Stimulated activated naive CD8-positive, alpha-beta T cell treated with anti-CD3 and anti-CD28 coated beads, Interleukin-15, amount 100 ng/mL, for 72 hours (primary cell): ENCODE measurements around the gene PPM1H.
A peak's percentile ranks its signal among the peaks of the same experiment; 100 is the strongest.

ENCODE experiments used
- ATAC-seq: fragments of 150-1000 bp; cut with Tn5 transposase; 2 replicates; pipeline ENCODE4 v1.10.0; 2021; ENCODE audit warnings: mild to moderate bottlenecking, moderate library complexity
- DNase-seq, 2 donors: peaks; one replicate each; pipeline ENCODE4 v3.0.0; 2021 to 2022
- H3K27ac Mint-ChIP-seq, 2 donors: one replicate each; pipeline ENCODE4 v1.8.0; 2022; ENCODE audit warnings: mild to moderate bottlenecking in 2 of 2, mixed read lengths in 2 of 2, moderate library complexity in 2 of 2
- H3K27me3 Mint-ChIP-seq: one replicate; pipeline ENCODE4 v1.8.0; 2022; ENCODE audit warnings: mixed read lengths
- H3K4me1 Mint-ChIP-seq: one replicate; pipeline ENCODE4 v1.8.0; 2022; ENCODE audit warnings: mild to moderate bottlenecking, mixed read lengths
- H3K4me3 Mint-ChIP-seq, 2 donors: one replicate each; pipeline ENCODE4 v1.8.0; 2022; ENCODE audit warnings: mild to moderate bottlenecking in 2 of 2, mixed read lengths in 2 of 2, moderate library complexity in 1 of 2
- H3K9me3 Mint-ChIP-seq, 2 donors: one replicate each; pipeline ENCODE4 v1.8.0; 2022; ENCODE audit warnings: mixed read lengths in 2 of 2

PPM1H gene

DNA sequence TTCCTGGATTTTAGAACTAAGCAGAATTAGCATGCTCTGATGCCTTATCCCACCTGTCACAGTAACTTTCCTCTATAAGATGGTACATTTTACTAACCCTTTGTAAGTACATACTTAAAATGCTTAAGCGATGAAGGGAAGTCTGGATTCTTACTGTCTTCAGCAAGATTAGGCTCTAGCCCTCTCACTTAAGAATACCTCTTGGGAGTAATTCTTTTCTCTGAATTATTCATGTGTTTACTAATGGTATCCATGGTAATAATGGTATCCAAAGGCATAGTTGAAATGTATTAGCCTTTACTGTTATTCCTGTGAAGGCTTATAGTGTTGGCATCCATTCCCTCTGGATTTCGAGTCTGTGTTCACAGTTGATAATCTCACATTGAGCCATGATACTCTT, 291.5 kb downstream of the PPM1H start:
- ATAC-seq (no peak), DNase-seq (no peak)
- H3K27me3 Mint-ChIP-seq, result peaks cover 12% of the 10 kb centered on the region
- H3K4me1 Mint-ChIP-seq, result peaks cover 26% of the 10 kb centered on the region
- H3K4me3 Mint-ChIP-seq, result no peak overlapping the region
- H3K9me3 Mint-ChIP-seq, result no peaks in the 10 kb centered on the region
- H3K27ac Mint-ChIP-seq, result no peak overlapping the region

DNA sequence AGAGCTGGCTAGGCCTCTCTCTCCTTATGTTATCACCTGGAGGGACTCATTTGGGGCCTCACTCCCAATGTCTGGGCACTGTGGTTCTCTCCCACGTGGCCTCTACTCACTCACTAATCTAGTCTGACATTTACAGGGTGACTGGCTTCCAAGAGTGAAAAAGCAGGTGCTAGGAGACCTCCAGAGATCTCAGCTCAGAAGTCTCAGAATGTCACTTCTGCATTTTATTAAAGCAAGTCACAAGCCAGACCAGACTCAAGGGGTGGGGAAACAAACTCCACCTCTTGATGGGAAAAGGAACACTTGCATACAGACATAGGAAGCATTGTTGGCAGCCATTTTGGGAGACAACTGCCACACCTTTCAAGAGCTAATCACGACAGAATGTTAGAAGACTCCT, 292.5 kb downstream of the PPM1H start:
- DNase-seq (no peak), ATAC-seq (no peak)
- peaks cover 12% of the 10 kb centered on the region for H3K27me3 Mint-ChIP-seq
- peak overlapping the region in 1 of 2 donors; percentile 46 for H3K27ac Mint-ChIP-seq
- no peaks in the 10 kb centered on the region for H3K9me3 Mint-ChIP-seq
- H3K4me1 Mint-ChIP-seq, result peaks cover 26% of the 10 kb centered on the region
- no peak overlapping the region for H3K4me3 Mint-ChIP-seq

DNA sequence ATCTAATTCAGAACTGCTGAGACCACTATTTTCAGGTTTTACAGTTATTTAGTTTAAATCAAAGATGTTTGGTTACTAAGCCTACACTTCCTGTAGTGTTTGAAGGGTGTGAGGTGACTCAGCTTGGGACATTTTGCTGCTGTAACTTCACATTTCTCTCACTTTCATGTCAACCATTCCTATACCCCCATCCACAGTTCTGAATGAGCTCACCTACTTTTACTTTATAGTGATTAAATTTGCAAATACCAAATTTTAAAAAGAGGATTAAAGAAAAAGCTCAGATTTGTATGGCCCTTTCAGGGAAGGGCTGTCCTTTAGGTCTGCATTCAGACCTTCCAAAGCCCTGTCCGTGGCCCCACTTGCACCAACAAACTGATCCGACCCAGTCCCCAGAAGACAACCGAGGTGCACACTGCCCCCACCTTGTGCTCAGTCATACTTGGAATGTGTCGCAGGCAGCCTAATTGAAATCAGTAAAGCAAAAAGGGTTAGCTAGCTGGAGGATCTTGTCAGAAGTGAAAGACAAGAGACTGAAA, 294.0 kb downstream of the PPM1H start:
- H3K27ac Mint-ChIP-seq, result peak overlapping the region; percentile 74 to 94
- peaks cover 26% of the 10 kb centered on the region for H3K4me1 Mint-ChIP-seq
- DNase-seq, result peak; percentile 32 to 60
- peak overlapping the region; percentile 56 to 82 for H3K4me3 Mint-ChIP-seq
- H3K27me3 Mint-ChIP-seq, result no peaks in the 10 kb centered on the region
- no peaks in the 10 kb centered on the region for H3K9me3 Mint-ChIP-seq
- ATAC-seq, result peak; percentile 99

DNA sequence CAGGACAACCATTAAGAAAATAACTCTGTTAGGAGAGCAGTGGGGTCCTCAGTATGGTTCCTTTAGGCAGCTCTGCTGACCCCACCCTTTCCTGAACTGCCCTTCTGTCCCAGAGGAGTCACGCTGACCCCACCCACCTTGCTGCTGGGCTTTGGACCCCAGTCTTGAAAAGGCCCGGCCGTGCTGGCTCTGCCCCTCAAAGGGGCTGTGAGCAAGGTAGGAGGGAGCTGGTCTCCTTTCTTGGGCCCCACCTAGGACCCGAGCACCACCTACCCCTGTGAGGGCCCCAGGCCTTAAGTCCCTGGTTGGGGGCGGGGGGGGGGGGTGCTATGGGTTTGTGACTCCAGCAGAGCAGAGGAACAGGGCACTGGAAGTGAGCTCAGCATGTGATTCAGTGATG, 297.3 kb downstream of the PPM1H start:
- Mint-ChIP-seq H3K27ac (no peak overlapping the region), H3K4me1 (peaks cover 31% of the 10 kb centered on the region), H3K9me3 (no peaks in the 10 kb centered on the region), H3K27me3 (peaks cover 29% of the 10 kb centered on the region), H3K4me3 (no peak overlapping the region)
- DNase-seq (no peak), ATAC-seq (no peak)

DNA sequence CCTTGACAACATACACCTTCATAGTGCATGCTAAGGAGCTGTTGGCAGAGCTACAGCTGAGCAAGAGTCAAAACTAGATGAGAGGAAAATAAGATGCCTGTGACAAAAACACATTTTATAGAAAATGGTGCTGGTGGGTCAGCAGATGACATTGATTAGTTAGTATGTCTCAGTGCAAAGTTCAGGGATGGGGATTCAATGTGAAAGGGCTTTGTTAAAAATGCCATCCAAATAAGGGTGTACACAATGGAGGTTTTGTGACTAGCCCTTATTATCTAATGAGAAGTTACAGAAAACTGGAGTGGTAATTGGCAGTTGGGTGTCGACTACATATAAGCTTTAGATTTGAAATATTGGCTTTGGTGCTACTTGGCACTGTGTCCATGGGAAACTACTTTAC, 299.3 kb downstream of the PPM1H start:
- H3K27me3 Mint-ChIP-seq, result peaks cover 50% of the 10 kb centered on the region
- ATAC-seq (no peak), DNase-seq (no peak)
- H3K4me3 Mint-ChIP-seq, result no peak overlapping the region
- H3K27ac Mint-ChIP-seq, result no peak overlapping the region
- no peaks in the 10 kb centered on the region for H3K9me3 Mint-ChIP-seq
- peaks cover 28% of the 10 kb centered on the region for H3K4me1 Mint-ChIP-seq

- H3K4me1 Mint-ChIP-seq, result peaks cover 28% of the 10 kb centered on the region
- ATAC-seq (peak; percentile 64), DNase-seq (peak; percentile 15 to 17)
- H3K27me3 Mint-ChIP-seq, result peaks cover 79% of the 10 kb centered on the region
- H3K9me3 Mint-ChIP-seq, result no peaks in the 10 kb centered on the region
- peak overlapping the region; percentile 76 to 86 for H3K4me3 Mint-ChIP-seq
- H3K27ac Mint-ChIP-seq, result peak overlapping the region; percentile 63 to 82
Measured at GRCh38 chr12:62632411-62632918, 302.5 kb downstream of the PPM1H start.

GRCh38 chr12:62631471-62632410, 303.2 kb downstream of the PPM1H start:
- ATAC-seq, result peak; percentile 66
- peak; percentile 15 to 28 for DNase-seq
- Mint-ChIP-seq H3K9me3 (no peaks in the 10 kb centered on the region), H3K4me1 (peaks cover 30% of the 10 kb centered on the region), H3K4me3 (peak overlapping the region; percentile 76 to 86), H3K27ac (peak overlapping the region in 1 of 2 donors; percentile 82), H3K27me3 (peaks cover 85% of the 10 kb centered on the region)

DNA sequence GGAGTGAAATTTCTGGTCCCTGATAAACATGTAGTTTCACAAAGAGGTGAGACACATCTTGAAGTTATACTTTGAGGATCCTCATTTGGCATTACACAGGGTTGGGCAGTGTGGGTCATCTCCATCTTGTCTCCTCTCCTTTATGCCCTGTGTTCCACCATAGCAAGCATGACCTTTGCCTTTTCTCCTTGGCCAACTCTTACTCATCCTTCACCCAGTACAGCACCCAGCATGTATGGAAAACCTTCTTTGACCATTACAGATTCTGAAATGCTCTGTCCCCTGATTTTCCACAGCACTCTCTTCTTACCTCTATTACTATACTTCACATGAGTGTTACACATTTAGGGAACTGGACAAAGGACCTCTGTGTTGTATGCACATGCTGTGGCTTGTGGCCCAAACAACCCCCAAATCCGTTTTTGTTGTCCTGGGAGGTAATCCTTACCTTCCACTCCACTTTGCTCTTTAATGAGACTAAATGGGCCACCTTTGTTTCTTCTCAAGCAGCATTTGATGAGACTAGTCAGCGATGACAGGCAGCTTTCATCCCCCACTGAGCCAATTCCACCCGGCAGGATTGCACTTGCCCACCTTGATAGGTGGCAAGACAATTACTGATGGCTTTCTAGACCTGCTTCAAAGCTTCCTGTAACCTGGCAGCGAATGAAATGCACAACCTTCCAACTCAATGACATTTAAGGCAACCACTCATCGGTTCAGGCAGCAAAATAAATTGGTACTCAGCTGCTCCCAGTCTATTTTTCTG, 304.8 kb downstream of the PPM1H start:
- Mint-ChIP-seq H3K4me1 (peaks cover 30% of the 10 kb centered on the region), H3K27me3 (peaks cover 87% of the 10 kb centered on the region), H3K4me3 (no peak overlapping the region), H3K27ac (no peak overlapping the region), H3K9me3 (no peaks in the 10 kb centered on the region)
- no peak for DNase-seq
- ATAC-seq, result no peak

DNA sequence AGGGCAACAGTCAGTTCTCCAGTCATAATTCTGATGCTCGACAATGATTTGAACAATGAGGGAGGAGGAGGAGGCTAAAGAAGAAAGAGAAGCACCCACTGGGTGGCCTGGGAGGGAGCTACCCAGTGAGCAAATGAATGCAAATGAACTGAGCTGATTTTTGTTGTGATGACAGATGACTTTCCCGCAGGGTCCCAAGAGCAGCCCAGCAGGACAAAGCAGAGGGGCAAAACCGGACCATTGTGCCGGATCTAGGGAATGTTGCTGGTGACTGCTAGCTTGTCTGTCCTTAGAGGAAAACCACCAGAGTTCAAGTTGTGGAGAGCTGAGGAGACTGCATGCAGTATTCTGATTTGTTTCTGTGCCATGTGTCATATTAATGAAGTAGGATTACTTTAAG, 305.5 kb downstream of the PPM1H start:
- DNase-seq, result no peak
- H3K27me3 Mint-ChIP-seq, result peaks cover 80% of the 10 kb centered on the region
- H3K27ac Mint-ChIP-seq, result no peak overlapping the region
- peaks cover 30% of the 10 kb centered on the region for H3K4me1 Mint-ChIP-seq
- no peaks in the 10 kb centered on the region for H3K9me3 Mint-ChIP-seq
- ATAC-seq, result no peak
- no peak overlapping the region for H3K4me3 Mint-ChIP-seq

DNA sequence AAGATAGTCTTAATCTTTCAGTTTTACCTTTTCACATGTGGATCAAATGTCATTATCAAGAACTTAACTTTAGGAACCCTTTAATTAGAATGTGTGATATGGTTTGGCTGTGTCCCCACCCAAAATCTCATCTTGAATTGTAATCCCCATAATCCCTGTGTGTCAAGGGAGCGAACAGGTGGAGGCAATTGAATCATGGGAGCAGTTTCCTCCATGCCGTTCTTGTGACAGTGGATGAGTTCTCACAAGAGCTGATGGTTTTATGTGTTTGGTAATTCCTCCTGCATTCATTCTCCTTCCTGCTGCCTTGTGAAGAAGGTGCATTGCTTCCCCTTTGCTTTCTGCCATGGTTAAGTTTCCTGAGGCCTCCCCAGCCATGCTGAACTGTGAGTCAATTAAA, 307.8 kb downstream of the PPM1H start:
- no peak overlapping the region for H3K4me3 Mint-ChIP-seq
- peaks cover 19% of the 10 kb centered on the region for H3K4me1 Mint-ChIP-seq
- peaks cover 60% of the 10 kb centered on the region for H3K27me3 Mint-ChIP-seq
- DNase-seq, result no peak
- no peak for ATAC-seq
- no peaks in the 10 kb centered on the region for H3K9me3 Mint-ChIP-seq
- no peak overlapping the region for H3K27ac Mint-ChIP-seq

- Mint-ChIP-seq H3K27me3 (peaks cover 52% of the 10 kb centered on the region), H3K27ac (no peak overlapping the region), H3K9me3 (no peaks in the 10 kb centered on the region), H3K4me1 (peaks cover 6% of the 10 kb centered on the region), H3K4me3 (no peak overlapping the region)
- DNase-seq (no peak), ATAC-seq (no peak)
Measured at GRCh38 chr12:62625228-62625627, 309.7 kb downstream of the PPM1H start.

DNA sequence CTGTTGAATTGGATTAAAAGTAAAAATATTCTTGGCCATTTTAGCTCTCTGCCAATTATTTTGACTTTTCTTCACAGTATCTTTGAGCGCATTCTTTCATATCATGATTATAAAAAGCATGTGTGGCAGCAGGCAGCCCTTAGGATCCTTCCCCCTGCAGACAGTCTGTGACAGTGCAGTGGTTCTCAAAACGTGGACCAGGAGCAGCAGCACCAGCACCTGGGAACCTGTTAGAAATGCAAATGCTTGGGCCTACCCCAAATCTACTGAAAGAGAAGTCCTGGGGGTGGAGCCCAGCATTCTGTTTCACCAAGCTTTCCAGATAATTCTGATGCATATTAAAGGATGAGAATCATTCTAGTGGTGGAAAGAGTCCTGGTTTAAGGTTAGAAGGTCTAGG, 312.8 kb downstream of the PPM1H start:
- Mint-ChIP-seq H3K9me3 (no peaks in the 10 kb centered on the region), H3K27me3 (peaks cover 23% of the 10 kb centered on the region), H3K27ac (no peak overlapping the region), H3K4me3 (no peak overlapping the region), H3K4me1 (peaks cover 10% of the 10 kb centered on the region)
- ATAC-seq, result no peak
- DNase-seq, result no peak

DNA sequence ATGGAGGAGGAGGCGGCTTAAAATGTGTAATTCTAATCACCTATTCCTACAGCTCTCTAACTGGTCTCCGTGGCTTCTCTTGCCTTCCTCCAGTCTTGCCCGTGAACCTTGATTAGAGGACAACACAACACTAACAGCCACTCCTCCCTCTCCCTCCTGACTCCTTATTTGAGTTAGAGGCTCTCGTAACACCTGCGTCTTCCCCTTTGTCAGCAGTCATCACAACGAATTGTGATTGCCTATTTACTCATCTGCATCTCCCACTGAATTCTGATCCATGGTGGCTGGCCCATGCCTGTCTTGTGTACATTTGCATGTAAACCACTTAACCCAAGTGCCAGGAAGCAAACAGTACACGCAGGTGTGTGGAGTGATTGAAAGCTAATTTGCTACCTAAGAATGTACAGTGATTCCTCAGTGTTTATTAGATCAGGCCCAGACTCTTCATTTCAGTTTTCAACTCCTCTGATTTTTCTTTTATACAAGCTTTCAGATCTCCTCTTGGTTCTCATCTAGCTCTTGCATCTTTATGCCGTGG, 313.8 kb downstream of the PPM1H start:
- no peak overlapping the region for H3K27ac Mint-ChIP-seq
- no peak for DNase-seq
- peaks cover 10% of the 10 kb centered on the region for H3K4me1 Mint-ChIP-seq
- no peak overlapping the region for H3K4me3 Mint-ChIP-seq
- no peak for ATAC-seq
- H3K27me3 Mint-ChIP-seq, result peaks cover 16% of the 10 kb centered on the region
- no peaks in the 10 kb centered on the region for H3K9me3 Mint-ChIP-seq

GRCh38 chr12:62618930-62619329, 316.0 kb downstream of the PPM1H start:
- Mint-ChIP-seq H3K27ac (no peak overlapping the region), H3K9me3 (no peaks in the 10 kb centered on the region), H3K4me1 (peaks cover 10% of the 10 kb centered on the region)

DNA sequence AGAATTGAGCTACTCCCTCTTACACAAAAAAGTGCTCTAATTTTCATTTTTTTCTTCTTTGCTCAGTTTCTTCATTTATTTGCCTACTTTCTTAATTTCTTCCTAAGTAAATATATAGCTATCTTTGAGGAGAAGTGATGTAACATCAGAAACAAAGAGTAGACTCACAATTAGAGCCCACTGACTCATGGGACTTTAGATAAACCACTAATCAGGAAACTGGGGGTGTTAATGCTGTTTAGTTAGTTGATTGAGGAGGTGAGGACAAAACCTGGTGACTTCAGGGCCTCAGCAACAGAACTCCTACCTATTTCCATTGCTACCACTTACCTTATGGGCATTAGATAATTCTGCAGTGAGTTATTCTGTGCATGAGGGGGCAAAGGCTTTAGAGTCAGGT, 316.6 kb downstream of the PPM1H start:
- no peak overlapping the region for H3K27ac Mint-ChIP-seq
- no peaks in the 10 kb centered on the region for H3K9me3 Mint-ChIP-seq
- H3K27me3 Mint-ChIP-seq, result peaks cover 11% of the 10 kb centered on the region
- peak; percentile 74 for ATAC-seq
- H3K4me3 Mint-ChIP-seq, result no peak overlapping the region
- no peak for DNase-seq
- peaks cover 10% of the 10 kb centered on the region for H3K4me1 Mint-ChIP-seq

More at GRCh38 chr12:62618930-62619329, 316.0 kb downstream of the PPM1H start:
- Mint-ChIP-seq H3K27me3 (peaks cover 11% of the 10 kb centered on the region), H3K4me3 (no peak overlapping the region)
- ATAC-seq, result no peak
- DNase-seq, result no peak
